Dermis lymphatic vessel endothelial cell (primary cell): ENCODE results near the gene OR51E2. TPM values are rescaled to one million over a fixed set of nuclear protein-coding genes. Genes with fewer than 3 reads are reported as not detected.

Experiments used
- total RNA-seq: library from RNA; depleted of rRNA; stranded (reverse); fragments of >200 nt; gene quantifications from 2 replicates; pipeline ENCODE4 v1.2.1, GENCODE V29; 2014

OR51E2 gene
- total RNA-seq = not detected in 2 replicates

GRCh38 chr11:4697585-4697984 is at the start of gene OR51E2:
OR51E2 (minus strand) TSS chr11:4697853; CDS start chr11:4682711, 15,142 bp downstream.

GRCh38 chr11:4704054-4704789 is 6.6 kb upstream of the OR51E2 start, which contains the start of gene MMP26:
MMP26 (plus strand) TSS chr11:4704784.

GRCh38 chr11:4643682-4644081 is 54.0 kb downstream of the OR51E2 start, which contains the start of gene OR51E1:
OR51E1 (plus strand) TSS chr11:4643982; CDS start chr11:4652527, 8,545 bp downstream.

GRCh38 chr11:4636962-4637661 is 60.5 kb downstream of the OR51E2 start, which contains the start of gene OR51D1:
OR51D1 (plus strand) TSS chr11:4637477; CDS start chr11:4639791, 2,314 bp downstream.

Other genes with a start within 250 kb of the OR51E2 start
- not detected in 2 replicates for gene OR52K2, start 248.6 kb downstream of the OR51E2 start, total RNA-seq
- gene OR52K1, start 215.2 kb downstream of the OR51E2 start, total RNA-seq = not detected in 2 replicates
- not detected in 2 replicates for gene OR52M1, start 152.7 kb downstream of the OR51E2 start, total RNA-seq
- not detected in 2 replicates for gene OR52I2, start 116.1 kb downstream of the OR51E2 start, total RNA-seq
- gene OR52I1, start 103.8 kb downstream of the OR51E2 start, total RNA-seq = not detected in 2 replicates
- 7.6 and 11.4 TPM in 2 replicates for gene TRIM68, start 89.6 kb downstream of the OR51E2 start, total RNA-seq
- not detected in 2 replicates for gene OR51D1, start 60.4 kb downstream of the OR51E2 start, total RNA-seq
- gene OR51E1, start 53.9 kb downstream of the OR51E2 start, total RNA-seq = not detected in 2 replicates
- gene MMP26, start 6.9 kb upstream of the OR51E2 start, total RNA-seq = not detected in 2 replicates
- not detected in 2 replicates for gene OR51F1, start 72.1 kb upstream of the OR51E2 start, total RNA-seq
- gene OR52R1, start 106.5 kb upstream of the OR51E2 start, total RNA-seq = not detected in 2 replicates
- not detected in 2 replicates for gene OR51F2, start 123.5 kb upstream of the OR51E2 start, total RNA-seq
- gene OR51S1, start 151.4 kb upstream of the OR51E2 start, total RNA-seq = not detected in 2 replicates
- not detected in 2 replicates for gene OR51T1, start 184.0 kb upstream of the OR51E2 start, total RNA-seq
- not detected in 2 replicates for gene OR51A7, start 205.9 kb upstream of the OR51E2 start, total RNA-seq
- not detected in 2 replicates for gene OR51G2, start 221.5 kb upstream of the OR51E2 start, total RNA-seq
- gene OR51G1, start 226.5 kb upstream of the OR51E2 start, total RNA-seq = not detected in 2 replicates
- gene OR51A4, start 249.8 kb upstream of the OR51E2 start, total RNA-seq = not detected in 2 replicates